HG02943 (cell line): ENCODE data around the gene C11orf71.

ENCODE experiments used
- ATAC-seq: cut with Tn5 transposase; IDR thresholded peaks from one replicate; pipeline ENCODE4 v1.9.1; 2021; ENCODE audit warnings: mild to moderate bottlenecking, low read depth, moderate library complexity; ENCODE audit not compliant: unreplicated experiment

The C11orf71 gene

DNA sequence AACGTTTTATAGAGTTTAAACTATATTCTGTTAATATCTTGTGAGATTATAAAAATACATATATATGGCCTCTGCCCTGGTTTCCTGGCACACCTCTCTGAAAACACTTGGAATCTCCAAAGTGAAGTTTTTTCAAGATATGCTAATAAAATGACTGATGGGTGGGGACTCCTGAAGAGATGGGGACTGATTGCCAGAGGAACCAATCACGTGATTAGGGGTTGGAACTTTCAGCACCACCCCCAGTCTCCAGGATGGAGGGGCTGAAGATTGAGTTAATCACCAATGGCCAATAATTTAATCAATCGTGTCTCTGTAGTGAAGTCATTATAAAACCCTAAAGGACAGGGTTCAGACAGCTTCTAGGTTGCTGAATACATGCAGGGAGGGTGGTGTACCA is 37.4 kb downstream of the C11orf71 start:
- ATAC-seq = no peak

DNA sequence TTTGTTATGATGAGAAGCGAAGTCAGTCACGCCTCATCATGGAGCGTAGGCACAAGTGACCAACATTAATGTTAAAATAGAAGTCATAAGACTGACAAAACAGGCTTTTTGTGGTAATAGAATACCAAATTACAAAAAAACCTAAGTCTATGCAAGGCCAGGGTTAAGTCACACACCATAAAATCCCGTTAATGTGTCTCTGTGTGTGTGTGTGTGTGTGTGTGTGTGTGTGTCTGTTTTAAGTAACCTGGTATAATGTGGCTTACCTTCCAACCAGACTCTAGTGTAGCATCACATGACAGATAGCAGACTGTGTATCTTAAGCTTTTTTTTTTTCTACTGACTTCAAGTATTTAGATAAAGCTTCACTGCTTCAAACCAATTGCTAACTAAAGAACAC is 38.0 kb downstream of the C11orf71 start:
- ATAC-seq = no peak

DNA sequence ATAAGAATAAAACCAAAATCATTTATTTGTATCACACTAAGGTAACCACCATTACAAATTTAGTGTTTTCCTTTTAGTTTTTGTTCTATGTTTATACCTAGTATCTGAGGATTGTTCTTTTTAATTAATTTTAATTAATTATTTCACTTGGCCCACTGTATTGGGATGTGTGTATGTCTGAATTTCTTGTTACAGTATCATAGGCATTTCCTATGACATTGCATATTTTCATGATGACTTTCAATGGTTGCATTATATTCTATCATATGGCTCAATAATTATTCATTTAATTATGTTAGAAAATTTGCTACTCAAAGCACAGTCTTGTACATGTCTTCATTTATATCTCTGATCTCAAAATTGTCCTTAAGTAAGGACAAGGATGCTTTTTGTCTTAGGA is 41.0 kb downstream of the C11orf71 start:
- ATAC-seq = no peak

DNA sequence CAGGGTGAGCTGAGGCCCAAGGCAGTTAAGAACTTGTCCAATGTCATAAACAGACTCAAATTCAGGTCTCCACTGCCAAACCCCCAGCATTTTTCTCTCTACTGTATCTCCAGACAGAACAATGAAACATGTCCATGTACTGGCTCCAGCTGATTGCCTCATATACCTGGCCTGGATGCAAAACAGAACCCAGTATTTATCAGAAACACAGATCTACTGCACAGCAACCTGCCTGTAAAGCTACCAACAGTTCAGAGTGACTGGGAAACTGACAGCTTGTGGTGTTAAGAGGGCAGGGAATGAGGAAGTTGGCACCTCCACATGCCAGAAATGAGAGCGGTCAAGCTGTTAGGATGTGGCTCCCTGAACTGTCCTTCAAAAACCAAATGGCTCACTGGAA is 41.6 kb downstream of the C11orf71 start:
- no peak for ATAC-seq

DNA sequence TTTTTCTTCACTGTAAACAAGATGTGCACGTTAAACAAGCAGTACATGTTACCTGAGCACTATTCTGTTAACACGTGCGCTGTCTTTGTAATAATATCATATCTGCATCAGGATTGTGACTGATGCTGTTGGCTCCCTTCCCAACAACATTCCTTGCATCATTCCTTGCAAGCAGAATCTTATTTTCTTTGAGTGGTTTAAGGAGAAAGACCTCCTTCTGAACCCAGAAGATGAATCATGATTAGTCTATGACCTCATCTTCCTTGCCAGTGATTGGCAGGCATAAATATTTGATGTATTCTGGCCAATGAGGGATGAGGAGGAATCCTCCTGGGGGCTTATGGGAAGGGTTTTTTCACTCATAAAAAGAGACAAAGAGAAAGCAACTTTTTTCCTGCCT is 46.2 kb downstream of the C11orf71 start:
- ATAC-seq = no peak

DNA sequence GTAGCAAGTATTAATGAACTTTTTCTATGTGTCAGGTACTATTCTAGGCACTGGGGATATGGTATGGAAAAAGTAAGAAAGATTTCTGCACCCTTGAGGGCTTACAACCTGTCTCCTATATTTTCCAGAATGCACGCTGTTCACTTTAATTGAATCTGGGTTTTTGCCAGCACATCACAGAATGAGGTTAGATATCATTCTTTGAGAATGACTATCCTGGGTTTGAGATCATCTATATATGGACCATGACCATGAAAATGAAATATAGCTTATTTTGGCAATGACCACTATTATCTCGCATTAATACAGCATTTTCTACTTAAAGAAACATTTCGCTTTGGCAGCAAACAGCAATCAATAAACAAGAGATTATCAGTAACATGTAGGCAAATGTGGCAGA is 46.9 kb downstream of the C11orf71 start:
- ATAC-seq = no peak

DNA sequence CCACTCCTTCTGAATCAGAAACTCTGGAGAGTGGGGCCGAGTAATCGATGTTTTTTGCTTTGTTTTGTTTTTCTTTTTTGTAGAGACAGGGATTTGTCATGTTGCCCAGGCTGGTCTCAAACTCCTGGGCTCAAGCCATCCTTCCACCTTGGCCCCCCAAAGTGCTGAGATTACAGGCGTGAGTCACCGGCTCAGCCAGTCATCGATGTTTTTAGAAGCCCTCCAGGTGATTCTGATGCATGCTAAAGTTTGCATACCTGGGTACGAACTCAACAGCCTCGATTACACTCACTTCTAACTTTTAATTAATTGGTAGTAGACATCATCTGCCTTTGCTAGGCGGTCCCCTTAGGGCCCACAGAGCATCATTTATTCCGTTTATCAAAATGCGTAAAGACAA is 50.3 kb downstream of the C11orf71 start:
- no peak for ATAC-seq
